IMR-90 (cell line): ENCODE measurements around the gene SDR9C7. TPM values are rescaled to one million over a fixed set of nuclear protein-coding genes. Genes with fewer than 3 reads are reported as not detected.

Experiments used
- ATAC-seq: fragments of 200-7000 bp; cut with Tn5 transposase; 2 replicates; pipeline ENCODE4 v1.9.1; 2020; ENCODE audit warnings: low read depth, mild to moderate bottlenecking, moderate library complexity
- BruUV-seq: library from RNA; stranded (reverse); fragments of 400-500 nt; replicated peaks from 2 replicates; lab custom pipeline; 2021; lab: Mats Ljungman, UMichigan
- CTCF ChIA-PET: fragments of 300-600 bp; formaldehyde crosslinking; extraction: SDS; loops from one replicate; lab custom pipeline; 2021; ENCODE audit warnings: antibody characterized with exemption; lab: Yijun Ruan, JAX
- POLR2A ChIA-PET: fragments of 300-600 bp; sonication (Branson Sonifier 250); formaldehyde crosslinking; loops from one replicate; lab custom pipeline; 2022; ENCODE audit warnings: antibody characterized with exemption; ENCODE audit not compliant: unreplicated experiment; lab: Charles Lee
- DNase-seq: peaks from one replicate; pipeline ENCODE4 v3.0.0; 2013
- H2AFZ ChIP-seq: replicated peaks from 2 replicates; pipeline ENCODE3; 2013; ENCODE audit warnings: low read length, mild to moderate bottlenecking; ENCODE audit not compliant: poor library complexity
- H2AK5ac ChIP-seq: 2 replicates; pipeline ENCODE4 v1.6.1; 2013; ENCODE audit warnings: low read depth, low read length, inconsistent platforms
- H2AK9ac ChIP-seq: replicated peaks from 2 replicates; pipeline ENCODE3; 2013; ENCODE audit warnings: mild to moderate bottlenecking, low read depth, low read length, moderate library complexity; ENCODE audit not compliant: poor library complexity
- H2BK120ac ChIP-seq: 2 replicates; pipeline ENCODE4 v1.6.1; 2013; ENCODE audit warnings: low read depth, low read length, inconsistent platforms
- H2BK15ac ChIP-seq: 3 replicates; pipeline ENCODE4 v1.6.1; 2013; ENCODE audit warnings: low read depth, low read length, inconsistent platforms
- H2BK20ac ChIP-seq: 2 replicates; pipeline ENCODE4 v1.6.1; 2013; ENCODE audit warnings: low read depth, mild to moderate bottlenecking, inconsistent platforms, low read length, moderate library complexity
- H2BK5ac ChIP-seq: 2 replicates; pipeline ENCODE4 v1.6.1; 2013; ENCODE audit warnings: mild to moderate bottlenecking, low read depth, low read length, inconsistent platforms; ENCODE audit not compliant: poor library complexity, severe bottlenecking
- H3K14ac ChIP-seq: replicated peaks from 2 replicates; pipeline ENCODE4 v1.6.1; 2013; ENCODE audit warnings: low read depth, low read length, inconsistent platforms
- H3K18ac ChIP-seq: 2 replicates; pipeline ENCODE4 v1.6.1; 2013; ENCODE audit warnings: low read depth, low read length, control low read depth
- H3K23ac ChIP-seq: 2 replicates; pipeline ENCODE4 v1.6.1; 2013; ENCODE audit warnings: low read depth, low read length, inconsistent platforms
- H3K27ac ChIP-seq: 2 replicates; pipeline ENCODE4 v1.5.1; 2013; ENCODE audit warnings: mild to moderate bottlenecking, control low read depth, low read length; ENCODE audit not compliant: insufficient read depth
- H3K27me3 ChIP-seq: 2 replicates; pipeline ENCODE4 v1.6.1; 2013; ENCODE audit warnings: low read length; ENCODE audit not compliant: control insufficient read depth, insufficient read depth
- H3K36me3 ChIP-seq: 2 replicates; pipeline ENCODE4 v1.6.1; 2013; ENCODE audit warnings: low read length, mixed read lengths; ENCODE audit not compliant: control insufficient read depth, insufficient read depth
- H3K4ac ChIP-seq: 2 replicates; pipeline ENCODE4 v1.6.1; 2013; ENCODE audit warnings: low read depth, low read length, inconsistent platforms
- H3K4me1 ChIP-seq: 2 replicates; pipeline ENCODE4 v1.6.1; 2013; ENCODE audit warnings: low read length, mixed read lengths; ENCODE audit not compliant: control insufficient read depth, insufficient read depth
- H3K4me2 ChIP-seq: 2 replicates; pipeline ENCODE4 v1.6.1; 2013; ENCODE audit warnings: low read depth, mild to moderate bottlenecking, control low read depth, low read length, moderate library complexity
- H3K4me3 ChIP-seq: 2 replicates; pipeline ENCODE4 v1.5.1; 2013; ENCODE audit warnings: low read depth, mild to moderate bottlenecking, control low read depth, low read length, moderate library complexity; ENCODE audit not compliant: insufficient read depth
- H3K56ac ChIP-seq: 2 replicates; pipeline ENCODE4 v1.6.1; 2013; ENCODE audit warnings: low read length, inconsistent platforms; ENCODE audit not compliant: insufficient read depth; ENCODE audit errors: extremely low read depth
- H3K79me1 ChIP-seq, 2 experiments: 2 replicates each; pipeline ENCODE4 v1.6.1; 2013; ENCODE audit warnings: low read length in 2 of 2, inconsistent platforms in 1 of 2, low read depth in 1 of 2
- H3K9ac ChIP-seq: 2 replicates; pipeline ENCODE4 v1.6.1; 2013; ENCODE audit warnings: low read depth, low read length, control low read depth
- H3K9me1 ChIP-seq: 2 replicates; pipeline ENCODE4 v1.6.1; 2013; ENCODE audit warnings: low read length, inconsistent platforms; ENCODE audit not compliant: insufficient read depth
- H3K9me3 ChIP-seq: 2 replicates; pipeline ENCODE4 v1.6.1; 2013; ENCODE audit warnings: low read length; ENCODE audit not compliant: control insufficient read depth, insufficient read depth
- H4K20me1 ChIP-seq: 2 replicates; pipeline ENCODE4 v1.6.1; 2013; ENCODE audit warnings: low read length, inconsistent platforms; ENCODE audit not compliant: insufficient read depth
- H4K5ac ChIP-seq: 2 replicates; pipeline ENCODE4 v1.6.1; 2013; ENCODE audit warnings: mild to moderate bottlenecking, low read depth, low read length, control low read depth
- H4K8ac ChIP-seq, 2 experiments: 2 replicates each; pipeline ENCODE4 v1.6.1; 2013; ENCODE audit warnings: low read depth in 2 of 2, low read length in 2 of 2, control low read depth in 1 of 2, inconsistent platforms in 1 of 2
- H4K91ac ChIP-seq: 2 replicates; pipeline ENCODE4 v1.6.1; 2013; ENCODE audit warnings: low read depth, low read length, inconsistent platforms; ENCODE audit not compliant: insufficient read depth
- BHLHE40 ChIP-seq: fragments of 150-350 bp; IDR thresholded peaks from 2 replicates; pipeline ENCODE4 v1.6.1; 2016; ENCODE audit warnings: mild to moderate bottlenecking, low read depth, low read length
- CEBPB ChIP-seq: IDR thresholded peaks from 2 replicates; pipeline ENCODE4 v1.6.1; 2012; ENCODE audit warnings: low read depth, low read length, improper control_type of control experiment
- CTCF ChIP-seq: conservative IDR thresholded peaks from 2 replicates; pipeline ENCODE4 v1.5.1; 2012; ENCODE audit warnings: mild to moderate bottlenecking, low read depth, low read length, improper control_type of control experiment
- FOS ChIP-seq: fragments of 150-350 bp; IDR thresholded peaks from 2 replicates; pipeline ENCODE4 v1.6.1; 2016; ENCODE audit warnings: low read depth, low read length
- MAFK ChIP-seq: IDR thresholded peaks from 2 replicates; pipeline ENCODE4 v1.6.1; 2012; ENCODE audit warnings: low read depth, low read length, improper control_type of control experiment
- MXI1 ChIP-seq: IDR thresholded peaks from 2 replicates; pipeline ENCODE4 v1.6.1; 2012; ENCODE audit warnings: low read depth, mild to moderate bottlenecking, low read length, moderate library complexity, borderline replicate concordance
- NFE2L2 ChIP-seq: fragments of 150-350 bp; IDR thresholded peaks from 2 replicates; pipeline ENCODE4 v1.6.1; 2016; ENCODE audit warnings: low read depth, mild to moderate bottlenecking, low read length
- POLR2A ChIP-seq: IDR thresholded peaks from 2 replicates; pipeline ENCODE4 v1.6.1; 2012; ENCODE audit warnings: mild to moderate bottlenecking, low read depth, low read length
- RAD21 ChIP-seq: IDR thresholded peaks from 2 replicates; pipeline ENCODE4 v1.6.1; 2012; ENCODE audit warnings: low read length, improper control_type of control experiment
- RCOR1 ChIP-seq: IDR thresholded peaks from 2 replicates; pipeline ENCODE4 v1.6.1; 2012; ENCODE audit warnings: mild to moderate bottlenecking, low read length, improper control_type of control experiment; ENCODE audit not compliant: insufficient replicate concordance
- RFX5 ChIP-seq: IDR thresholded peaks from 2 replicates; pipeline ENCODE4 v1.8.0; 2012; ENCODE audit warnings: low read depth, mild to moderate bottlenecking, low read length, moderate library complexity
- SMC3 ChIP-seq: fragments of 150-350 bp; IDR thresholded peaks from 2 replicates; pipeline ENCODE4 v1.6.1; 2016; ENCODE audit warnings: low read depth, mild to moderate bottlenecking, antibody characterized with exemption, low read length, moderate library complexity
- USF2 ChIP-seq: fragments of 150-350 bp; IDR thresholded peaks from 2 replicates; pipeline ENCODE4 v1.6.1; 2017; ENCODE audit warnings: mild to moderate bottlenecking, antibody characterized with exemption, low read length, low read depth
- WGBS, 2 experiments: methylation state at CpG; one replicate each; pipeline versions ENCODE4 v1.1.5 to v1.1.7; 2013; ENCODE audit warnings: missing lambda C conversion rate in 2 of 2; ENCODE audit not compliant: insufficient read length in 1 of 2; ENCODE audit errors: extremely low coverage in 2 of 2; 5-methylcytosine and 5-hydroxymethylcytosine counted together
- dilution Hi-C: fragments of 300-500 bp; cut with HindIII; formaldehyde crosslinking; loops from one replicate; pipeline ENCODE4 v1.14.3; 2018; ENCODE audit warnings: low sequenced_read_pairs; ENCODE audit not compliant: unreplicated experiment
- in situ Hi-C: fragments of 300-500 bp; cut with MboI; formaldehyde crosslinking; loops from 3 replicates; pipeline ENCODE4 v1.14.3; 2019; ENCODE audit warnings: low sequenced_read_pairs, inconsistent platforms, mixed read lengths
- intact Hi-C: fragments of 100-400 bp; cut with micrococcal nuclease; formaldehyde crosslinking; loops from 2 replicates; pipeline ENCODE4 v1.10.0; 2022
- polyA plus RNA-seq, 3 experiments: library from polyadenylated mRNA; depleted of rRNA; stranded (reverse); fragments of >200 nt; gene quantifications; 2 replicates each; pipeline ENCODE4 v1.2.3, GENCODE V29; 2012; ENCODE audit warnings: low replicate concordance in 1 of 3
- total RNA-seq: library from RNA; depleted of rRNA; stranded (reverse); fragments of >200 nt; gene quantifications from 2 replicates; pipeline ENCODE4 v1.2.3, GENCODE V29; 2012

SDR9C7 gene
- total and polyA plus RNA-seq, 2 of the 4 experiments (the other 2 are of a cell fraction), result not detected

GRCh38 chr12:56880125-56880992 lies 53.8 kb downstream of the SDR9C7 start:
- CTCF ChIA-PET, result interaction anchor here (1.0 kb wide), 1 partner anchor 107 kb away, joined by 3 read pairs; no protein-coding TSS in a partner anchor
- Histone ChIP-seq H2AK9ac (no peak overlapping the region), H3K9me3 (0 out of 2 replicates have a peak, but pooled peaks cover 2% of the 10 kb centered on the region), H2BK5ac (no peak overlapping the region), H3K79me1 (no peaks in the 10 kb centered on the region), H3K4me1 (no peaks in the 10 kb centered on the region), H4K20me1 (no peaks in the 10 kb centered on the region), H3K36me3 (no peaks in the 10 kb centered on the region), H3K4ac (no peak overlapping the region), H3K27ac (no peak overlapping the region), H2BK120ac (no peak overlapping the region), H2AK5ac (no peak overlapping the region), H4K91ac (no peak overlapping the region), H2AFZ (no peak overlapping the region), H3K9me1 (no peaks in the 10 kb centered on the region), H3K18ac (no peak overlapping the region), H3K27me3 (peaks cover 2% of the 10 kb centered on the region; the same call in 1 of the 2 replicates), H4K8ac (no peak overlapping the region), H2BK20ac (no peak overlapping the region), H3K23ac (no peak overlapping the region), H3K14ac (no peak overlapping the region), H3K4me2 (no peak overlapping the region), H4K5ac (no peak overlapping the region), H2BK15ac (no peak overlapping the region), H3K9ac (no peak overlapping the region), H3K4me3 (no peak overlapping the region), H3K56ac (no peak overlapping the region)
- in situ Hi-C loops, result no loop called here
- BruUV-seq, result no TSS peak
- POLR2A ChIA-PET, result no interaction called here
- DNase-seq (no peak), ATAC-seq (peak; percentile 75)
- dilution Hi-C loops, result no loop called here
- WGBS, 2 experiments, result no CpG with 5 or more reads among the region's 1 CpG
- TF ChIP-seq SMC3 (no peak), FOS (no peak), MAFK (no peak), MXI1 (no peak), BHLHE40 (no peak), POLR2A (no peak), CEBPB (no peak), RFX5 (no peak), CTCF (no peak), RCOR1 (no peak), RAD21 (no peak), NFE2L2 (no peak), USF2 (no peak)
- intact Hi-C loops, result no loop called here
